Progenitor cell of endocrine pancreas (in vitro differentiated cells): ENCODE results near the gene PTPRM. TPM values are rescaled to one million over a fixed set of nuclear protein-coding genes. Genes with fewer than 3 reads are reported as not detected.

Experiments
- DNase-seq: peaks from one replicate; pipeline ENCODE4 v3.0.0; 2021; ENCODE audit warnings: low spot score; ENCODE audit not compliant: unreplicated experiment
- H3K27ac Mint-ChIP-seq: 2 replicates; pipeline ENCODE4 v1.8.0; 2021; ENCODE audit warnings: mild to moderate bottlenecking, moderate library complexity, mixed read lengths
- H3K27me3 Mint-ChIP-seq: 2 replicates; pipeline ENCODE4 v1.8.0; 2021; ENCODE audit warnings: mixed read lengths
- H3K36me3 Mint-ChIP-seq: 2 replicates; pipeline ENCODE4 v1.8.0; 2022; ENCODE audit warnings: mixed read lengths; ENCODE audit not compliant: insufficient read depth
- H3K4me1 Mint-ChIP-seq: 2 replicates; pipeline ENCODE4 v1.8.0; 2021; ENCODE audit warnings: low read depth, mixed read lengths
- H3K4me3 Mint-ChIP-seq: 2 replicates; pipeline ENCODE4 v1.8.0; 2021; ENCODE audit warnings: low read depth, mild to moderate bottlenecking, moderate library complexity, mixed read lengths
- H3K9me3 Mint-ChIP-seq: 2 replicates; pipeline ENCODE4 v1.8.0; 2021; ENCODE audit warnings: low read depth, mixed read lengths
- CTCF ChIP-seq: fragments of 200-600 bp; sonication (generic); IDR thresholded peaks from one replicate; pipeline ENCODE4 v1.5.0; 2021; ENCODE audit warnings: antibody characterized with exemption, mild to moderate bottlenecking; ENCODE audit not compliant: unreplicated experiment
- total RNA-seq: library from RNA; stranded (reverse); gene quantifications from 2 replicates; pipeline ENCODE4 v1.2.1, GENCODE V29; 2021

Gene PTPRM
- total RNA-seq, 1 donor from 2014 or later: 23.2 TPM

- no peaks in the 10 kb centered on the region for H3K27me3 Mint-ChIP-seq
- no peak overlapping the region for H3K4me3 Mint-ChIP-seq
- no peak for DNase-seq
- no peaks in the 10 kb centered on the region for H3K4me1 Mint-ChIP-seq
- H3K27ac Mint-ChIP-seq: no peak overlapping the region
- no peaks in the 10 kb centered on the region for H3K9me3 Mint-ChIP-seq
- no peak for TF ChIP-seq CTCF
- no peaks in the 10 kb centered on the region for H3K36me3 Mint-ChIP-seq
Observed at GRCh38 chr18:7668392-7668791, 101.3 kb downstream of the PTPRM start.

- H3K4me3 Mint-ChIP-seq: no peak overlapping the region
- no peak for TF ChIP-seq CTCF
- no peaks in the 10 kb centered on the region for H3K27me3 Mint-ChIP-seq
- no peak for DNase-seq
- H3K27ac Mint-ChIP-seq: no peak overlapping the region
- no peaks in the 10 kb centered on the region for H3K9me3 Mint-ChIP-seq
- H3K36me3 Mint-ChIP-seq: no peaks in the 10 kb centered on the region
- H3K4me1 Mint-ChIP-seq: no peaks in the 10 kb centered on the region
Observed at GRCh38 chr18:7669361-7669760, 102.2 kb downstream of the PTPRM start.

- no peak for DNase-seq
- Mint-ChIP-seq H3K4me3 (no peak overlapping the region), H3K4me1 (no peaks in the 10 kb centered on the region), H3K9me3 (no peaks in the 10 kb centered on the region), H3K27ac (no peak overlapping the region), H3K27me3 (no peaks in the 10 kb centered on the region), H3K36me3 (no peaks in the 10 kb centered on the region)
- TF ChIP-seq CTCF: no peak
Observed at GRCh38 chr18:7671105-7671504, 104.0 kb downstream of the PTPRM start.

- DNase-seq: no peak
- Mint-ChIP-seq H3K36me3 (no peaks in the 10 kb centered on the region), H3K4me1 (no peaks in the 10 kb centered on the region), H3K27ac (no peak overlapping the region), H3K27me3 (no peaks in the 10 kb centered on the region), H3K4me3 (no peak overlapping the region), H3K9me3 (no peaks in the 10 kb centered on the region)
- TF ChIP-seq CTCF: no peak
Observed at GRCh38 chr18:7676253-7676873, 109.2 kb downstream of the PTPRM start.

- Mint-ChIP-seq H3K4me3 (no peak overlapping the region), H3K27ac (no peak overlapping the region), H3K27me3 (no peaks in the 10 kb centered on the region), H3K36me3 (no peaks in the 10 kb centered on the region), H3K4me1 (no peaks in the 10 kb centered on the region), H3K9me3 (no peaks in the 10 kb centered on the region)
- TF ChIP-seq CTCF: no peak
- DNase-seq: no peak
Observed at GRCh38 chr18:7677001-7677400, 109.9 kb downstream of the PTPRM start.
